WTC11 (cell line): ENCODE measurements around the gene TTC39C.

Source experiments
- CREB1 ChIP-seq: sonication (generic); formaldehyde crosslinking; IDR thresholded peaks from 2 replicates; pipeline ENCODE4 v1.8.0; 2023; ENCODE audit warnings: mild to moderate bottlenecking, missing genetic modification reagents
- CREM ChIP-seq: sonication (generic); formaldehyde crosslinking; IDR thresholded peaks from 2 replicates; pipeline ENCODE4 v1.8.1; 2022; ENCODE audit warnings: mild to moderate bottlenecking, missing genetic modification reagents, moderate library complexity
- CTCF ChIP-seq: fragments of 200-600 bp; IDR thresholded peaks from 2 replicates; pipeline ENCODE4 v1.8.0; 2022; ENCODE audit warnings: antibody characterized with exemption
- JAZF1 ChIP-seq: fragments of 250-450 bp; sonication (Bioruptor Pico); IDR thresholded peaks from 2 replicates; pipeline ENCODE4 v1.9.0; 2021; ENCODE audit warnings: moderate library complexity, mild to moderate bottlenecking, inconsistent platforms
- MAX ChIP-seq: sonication (generic); formaldehyde crosslinking; IDR thresholded peaks from 2 replicates; pipeline ENCODE4 v1.8.0; 2022; ENCODE audit warnings: mild to moderate bottlenecking, missing genetic modification reagents
- NR2C2 ChIP-seq: sonication (generic); formaldehyde crosslinking; IDR thresholded peaks from 2 replicates; pipeline ENCODE4 v1.8.0; 2022; ENCODE audit warnings: mild to moderate bottlenecking, missing genetic modification reagents
- NR3C1 ChIP-seq: sonication (generic); formaldehyde crosslinking; conservative IDR thresholded peaks from 2 replicates; pipeline ENCODE4 v1.8.1; 2023; ENCODE audit warnings: low read depth, mild to moderate bottlenecking, missing genetic modification reagents
- ZNF512 ChIP-seq: sonication (generic); formaldehyde crosslinking; IDR thresholded peaks from 2 replicates; pipeline ENCODE4 v1.8.1; 2022; ENCODE audit warnings: missing genetic modification reagents, borderline replicate concordance

- TF ChIP-seq ZNF512 (no peak), CTCF (no peak), JAZF1 (CRISPR knock-in tag) (no peak), CREM (no peak), NR2C2 (CRISPR knock-in tag) (no peak), CREB1 (CRISPR knock-in tag) (no peak), NR3C1 (no peak), MAX (CRISPR knock-in tag) (no peak)
Measured at GRCh38 chr18:23992089-23992940, 22.2 kb upstream of the TTC39C start.
